ENCODE results near the gene PLCD1. TPM values are rescaled to one million over a fixed set of nuclear protein-coding genes. Genes with fewer than 3 reads are reported as not detected.
"Not testable (repeated sequence)": the region's sequence is repeated elsewhere in the genome, so short reads cannot be mapped to it uniquely, and the experiment has no call there.

Gene PLCD1
- total RNA-seq, 6 experiments from 2014 or later: 11.1 to 22.4 (median 17.6) TPM

DNA sequence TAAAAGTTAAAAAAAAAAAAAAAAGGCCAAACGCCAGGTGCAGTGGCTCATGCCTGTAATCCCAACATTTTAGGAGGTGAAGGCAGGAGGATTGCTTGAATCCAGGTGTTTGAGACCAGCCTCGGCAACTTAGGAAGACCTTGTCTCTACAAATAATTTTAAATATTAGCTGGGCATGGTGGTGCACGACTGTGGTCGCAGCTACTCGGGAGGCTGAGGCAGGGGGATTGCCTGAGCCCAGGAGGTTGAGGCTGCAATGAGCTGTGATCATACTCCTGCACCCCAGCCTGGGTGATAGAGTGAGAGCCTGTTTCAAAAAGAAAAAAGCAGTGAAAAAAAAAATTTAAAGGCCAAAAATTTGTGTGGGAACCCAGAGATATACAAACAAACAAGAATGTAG, 6.8 kb upstream of the PLCD1 start:
- Mint-ChIP-seq H3K36me3 (ENCODE audit: low read depth) (no peaks in the 10 kb centered on the region), H3K4me3 (no peak overlapping the region), H3K9me3 (no peaks in the 10 kb centered on the region), H3K27ac (no peak overlapping the region), H3K4me1 (ENCODE audit: low read depth) (peaks cover 29% of the 10 kb centered on the region), H3K27me3 (ENCODE audit: insufficient read depth) (peaks cover 7% of the 10 kb centered on the region; the same call in 1 of the 2 replicates)
- TF ChIP-seq, protein P1, sequence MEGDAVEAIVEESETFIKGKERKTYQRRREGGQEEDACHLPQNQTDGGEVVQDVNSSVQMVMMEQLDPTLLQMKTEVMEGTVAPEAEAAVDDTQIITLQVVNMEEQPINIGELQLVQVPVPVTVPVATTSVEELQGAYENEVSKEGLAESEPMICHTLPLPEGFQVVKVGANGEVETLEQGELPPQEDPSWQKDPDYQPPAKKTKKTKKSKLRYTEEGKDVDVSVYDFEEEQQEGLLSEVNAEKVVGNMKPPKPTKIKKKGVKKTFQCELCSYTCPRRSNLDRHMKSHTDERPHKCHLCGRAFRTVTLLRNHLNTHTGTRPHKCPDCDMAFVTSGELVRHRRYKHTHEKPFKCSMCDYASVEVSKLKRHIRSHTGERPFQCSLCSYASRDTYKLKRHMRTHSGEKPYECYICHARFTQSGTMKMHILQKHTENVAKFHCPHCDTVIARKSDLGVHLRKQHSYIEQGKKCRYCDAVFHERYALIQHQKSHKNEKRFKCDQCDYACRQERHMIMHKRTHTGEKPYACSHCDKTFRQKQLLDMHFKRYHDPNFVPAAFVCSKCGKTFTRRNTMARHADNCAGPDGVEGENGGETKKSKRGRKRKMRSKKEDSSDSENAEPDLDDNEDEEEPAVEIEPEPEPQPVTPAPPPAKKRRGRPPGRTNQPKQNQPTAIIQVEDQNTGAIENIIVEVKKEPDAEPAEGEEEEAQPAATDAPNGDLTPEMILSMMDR (IDR thresholded peaks at IDR 0.05): no peak
- DNase-seq: no peak

DNA sequence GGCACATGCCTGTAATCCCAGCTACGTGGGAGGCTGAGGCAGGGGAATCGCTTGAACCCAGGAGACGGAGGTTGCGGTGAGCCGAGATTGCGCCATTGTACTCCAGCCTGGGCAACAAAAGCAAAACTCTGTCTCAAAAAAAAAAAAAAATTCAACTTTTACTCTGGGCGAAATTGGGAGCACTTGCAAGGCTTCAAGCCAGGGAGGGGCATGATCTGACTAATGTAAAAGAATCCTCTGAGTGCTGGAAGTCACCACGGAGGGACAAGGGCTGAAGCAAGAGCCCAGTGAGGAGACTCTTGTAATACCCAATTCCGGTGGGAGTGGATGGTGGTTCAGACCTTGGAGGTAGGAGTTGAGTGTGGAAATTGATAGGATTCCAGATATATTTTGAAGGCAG, 4.9 kb upstream of the PLCD1 start:
- H3K27ac Mint-ChIP-seq; DNase-seq; H3K4me3 Mint-ChIP-seq; H3K36me3 Mint-ChIP-seq (ENCODE audit: low read depth); H3K27me3 Mint-ChIP-seq (ENCODE audit: insufficient read depth); H3K9me3 Mint-ChIP-seq: not testable (repeated sequence)
- peaks cover 26% of the 10 kb centered on the region for H3K4me1 Mint-ChIP-seq (ENCODE audit: low read depth)

DNA sequence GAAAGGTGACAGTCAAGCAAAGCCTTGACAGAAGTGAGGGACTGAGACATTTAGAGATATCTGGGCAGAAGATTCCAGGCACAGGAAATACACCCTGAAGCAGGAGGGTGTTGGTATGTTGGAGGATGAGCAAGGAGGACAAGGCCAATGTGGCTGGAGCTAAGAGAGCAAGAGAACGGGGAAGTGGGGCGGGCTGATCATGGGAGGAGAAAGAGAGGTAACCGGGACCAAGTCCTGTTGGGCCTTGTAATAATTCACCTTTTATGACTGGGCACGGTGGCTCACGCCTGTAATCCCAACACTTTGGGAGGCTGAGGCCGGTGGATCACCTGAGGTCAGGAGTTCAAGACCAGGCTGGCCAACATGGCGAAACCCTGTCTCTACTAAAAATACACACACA, 4.1 kb upstream of the PLCD1 start:
- not testable (repeated sequence) for H3K4me3 Mint-ChIP-seq; DNase-seq; H3K27me3 Mint-ChIP-seq (ENCODE audit: insufficient read depth); H3K36me3 Mint-ChIP-seq (ENCODE audit: low read depth); H3K27ac Mint-ChIP-seq; H3K9me3 Mint-ChIP-seq
- peaks cover 20% of the 10 kb centered on the region for H3K4me1 Mint-ChIP-seq (ENCODE audit: low read depth)

- peaks cover 9% of the 10 kb centered on the region; the same call in 1 of the 2 replicates for H3K27me3 Mint-ChIP-seq (ENCODE audit: insufficient read depth)
- no peak for DNase-seq
- TF ChIP-seq, protein P1 (IDR thresholded peaks at IDR 0.05): no peak
- no peak overlapping the region for H3K4me3 Mint-ChIP-seq
- H3K9me3 Mint-ChIP-seq: no peaks in the 10 kb centered on the region
- H3K4me1 Mint-ChIP-seq (ENCODE audit: low read depth): peaks cover 22% of the 10 kb centered on the region
- H3K36me3 Mint-ChIP-seq (ENCODE audit: low read depth): no peaks in the 10 kb centered on the region
- H3K27ac Mint-ChIP-seq: no peak overlapping the region
These were observed 3.0 kb upstream of the PLCD1 start for GRCh38 chr3:38032328-38032865.

GRCh38 chr3:38031022-38031994, 1.9 kb upstream of the PLCD1 start:
- Mint-ChIP-seq H3K9me3 (no peaks in the 10 kb centered on the region), H3K27ac (peak overlapping the region; percentile 72), H3K4me3 (peak overlapping the region; percentile 45), H3K4me1 (ENCODE audit: low read depth) (peaks cover 22% of the 10 kb centered on the region), H3K36me3 (ENCODE audit: low read depth) (no peaks in the 10 kb centered on the region), H3K27me3 (ENCODE audit: insufficient read depth) (peaks cover 4% of the 10 kb centered on the region; the same call in 1 of the 2 replicates)
- DNase-seq: peak; percentile 53
- TF ChIP-seq, protein P1 (IDR thresholded peaks at IDR 0.05): no peak

- Mint-ChIP-seq H3K36me3 (ENCODE audit: low read depth) (no peaks in the 10 kb centered on the region), H3K4me1 (ENCODE audit: low read depth) (peaks cover 30% of the 10 kb centered on the region), H3K27ac (peak overlapping the region; percentile 72), H3K27me3 (ENCODE audit: insufficient read depth) (peaks cover 4% of the 10 kb centered on the region; the same call in 1 of the 2 replicates), H3K4me3 (peak overlapping the region; percentile 77), H3K9me3 (no peaks in the 10 kb centered on the region)
- TF ChIP-seq, protein P1 (IDR thresholded peaks at IDR 0.05): no peak
- DNase-seq: no peak
These were observed 932 bp upstream of the PLCD1 start for GRCh38 chr3:38030126-38031021.

Data from HFFc6 (cell line).